ENCODE results near the gene UCP3. TPM values are rescaled to one million over a fixed set of nuclear protein-coding genes. Genes with fewer than 3 reads are reported as not detected.

Gene UCP3
- total RNA-seq, 1 experiment from 2014 or later: 1.3 TPM

DNA sequence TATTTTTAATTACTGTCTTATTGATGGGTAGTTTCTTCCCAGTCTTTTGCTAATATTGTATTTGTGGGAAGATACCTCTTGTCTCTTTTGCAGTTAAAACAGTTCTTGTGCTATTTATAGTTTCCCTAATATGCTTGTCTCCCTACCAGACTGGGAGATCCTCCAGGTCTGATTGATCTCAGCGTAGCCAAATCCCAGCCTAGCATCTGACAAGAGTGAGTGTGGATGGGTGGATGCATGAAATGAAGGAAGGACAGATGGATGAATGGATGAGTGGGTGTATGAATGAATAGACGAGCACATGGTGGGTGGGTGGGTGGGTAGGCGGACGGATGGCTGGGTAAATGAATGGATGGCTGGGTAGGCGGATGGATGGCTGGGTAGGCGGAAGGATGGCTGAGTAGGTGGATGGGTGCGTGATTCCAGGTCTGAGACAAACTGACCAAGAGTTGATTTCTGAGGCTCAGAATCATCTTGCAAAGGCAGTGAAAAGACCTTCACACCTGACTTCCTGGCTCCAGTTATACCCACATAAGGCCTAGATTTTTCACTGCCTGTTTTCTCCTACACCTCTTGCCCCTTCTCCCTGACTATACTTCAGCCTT lies 46.7 kb downstream of the UCP3 start:
- Histone ChIP-seq H3K27me3 (ENCODE audit: insufficient read depth, low read length) (no peaks in the 10 kb centered on the region), H3K27ac (ENCODE audit: low read depth, low read length) (no peak overlapping the region), H3K4me1 (ENCODE audit: control insufficient read depth in 1 of 2, insufficient read depth in 2 of 2, low read length in 2 of 2) (peaks cover 0 to 5% of the 10 kb centered on the region in 2 experiments; a peak in 2 of 4 replicates), H3K4me3 (replicated peaks in 1 of 2; ENCODE audit: low read depth in 1 of 2, low read length in 2 of 2) (no peak overlapping the region), H3K9me2 (ENCODE audit: insufficient read depth) (no peaks in the 10 kb centered on the region), H4K20me1 (ENCODE audit: insufficient read depth) (no peaks in the 10 kb centered on the region), H3K79me2 (ENCODE audit: insufficient read depth, low read length) (no peaks in the 10 kb centered on the region), H2AFZ (ENCODE audit: low read depth, low read length, poor library complexity, severe bottlenecking) (no peak overlapping the region), H3K36me3 (ENCODE audit: control insufficient read depth in 1 of 2, insufficient read depth in 2 of 2, low read length in 2 of 2) (no peaks in the 10 kb centered on the region), H3K9me3 (ENCODE audit: control insufficient read depth in 1 of 2, insufficient read depth in 1 of 2, low read depth in 1 of 2, low read length in 2 of 2) (no peaks in the 10 kb centered on the region), H3K4me2 (ENCODE audit: low read length) (no peak overlapping the region), H3K9ac (ENCODE audit: low read length) (no peak overlapping the region)
- ChIA-PET CTCF (no interaction called here), POLR2A (no interaction called here), RAD21 (ENCODE audit: low non-redundant PET in 1 of 2, low total read pairs in 2 of 2, uncharacterized antibody in 2 of 2, unreplicated experiment in 2 of 2) (no interaction called here)
- ATAC-seq (no peak), DNase-seq (ENCODE audit: low read depth, low spot score) (no peak)
- TF ChIP-seq ZBTB33 (IDR thresholded peaks at IDR 0.05; ENCODE audit: extremely low read depth, insufficient replicate concordance, low read length) (no peak), POLR2AphosphoS5 (IDR thresholded peaks at IDR 0.05; ENCODE audit: low read depth, low read length) (no peak), TCF7L2 (IDR thresholded peaks at IDR 0.05; ENCODE audit: borderline replicate concordance, extremely low read depth, insufficient read depth, insufficient read length) (no peak), CTCF (IDR thresholded peaks at IDR 0.05 in 2 of 3, conservative IDR thresholded peaks at IDR 0.05 in 1 of 3; ENCODE audit: borderline replicate concordance in 1 of 3, insufficient read depth in 1 of 3, low read depth in 2 of 3, low read length in 2 of 3) (no peak)
- intact Hi-C loops (cut with micrococcal nuclease): loop anchor here (5.0 to 10.0 kb wide), 3 partner anchors 130 to 295 kb away; no protein-coding TSS in a partner anchor
- no TSS peak for BruUV-seq (replicated peaks)

All from HCT116 (cell line).